AG09319 (cell line): ENCODE results near the gene ZNF451.
A peak's percentile ranks its signal among the peaks of the same experiment; 100 is the strongest.

ENCODE experiments used
- DNase-seq: peaks from one replicate; pipeline ENCODE4 v3.0.0-alpha.2; 2010; ENCODE audit warnings: low read depth; ENCODE audit errors: extremely low read depth
- TF ChIP-seq, protein P1 (sequence below): IDR thresholded peaks from 2 replicates; pipeline ENCODE4 v1.5.1; 2011; ENCODE audit warnings: low read depth, mild to moderate bottlenecking, inconsistent platforms, low read length, moderate library complexity

Gene ZNF451

DNA sequence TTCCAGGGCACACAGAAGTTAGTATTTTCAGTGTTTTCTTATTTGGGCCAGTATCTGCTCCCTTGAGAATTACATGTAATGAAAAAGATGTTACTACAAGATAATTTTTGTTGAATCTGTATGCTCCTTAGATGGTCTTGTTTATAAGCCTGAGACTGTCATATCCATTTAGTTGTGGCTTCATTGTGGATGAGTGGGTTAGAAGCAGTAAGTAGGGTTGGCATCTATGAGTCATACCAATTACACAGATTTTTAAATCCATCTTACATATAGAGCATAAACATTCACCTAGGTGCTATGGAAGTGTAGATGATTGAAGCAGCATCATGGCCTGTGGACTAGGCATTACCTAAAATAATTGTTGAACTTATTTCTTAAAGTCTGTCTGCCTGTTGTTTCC is 68.7 kb downstream of the ZNF451 start:
- TF ChIP-seq, protein P1, sequence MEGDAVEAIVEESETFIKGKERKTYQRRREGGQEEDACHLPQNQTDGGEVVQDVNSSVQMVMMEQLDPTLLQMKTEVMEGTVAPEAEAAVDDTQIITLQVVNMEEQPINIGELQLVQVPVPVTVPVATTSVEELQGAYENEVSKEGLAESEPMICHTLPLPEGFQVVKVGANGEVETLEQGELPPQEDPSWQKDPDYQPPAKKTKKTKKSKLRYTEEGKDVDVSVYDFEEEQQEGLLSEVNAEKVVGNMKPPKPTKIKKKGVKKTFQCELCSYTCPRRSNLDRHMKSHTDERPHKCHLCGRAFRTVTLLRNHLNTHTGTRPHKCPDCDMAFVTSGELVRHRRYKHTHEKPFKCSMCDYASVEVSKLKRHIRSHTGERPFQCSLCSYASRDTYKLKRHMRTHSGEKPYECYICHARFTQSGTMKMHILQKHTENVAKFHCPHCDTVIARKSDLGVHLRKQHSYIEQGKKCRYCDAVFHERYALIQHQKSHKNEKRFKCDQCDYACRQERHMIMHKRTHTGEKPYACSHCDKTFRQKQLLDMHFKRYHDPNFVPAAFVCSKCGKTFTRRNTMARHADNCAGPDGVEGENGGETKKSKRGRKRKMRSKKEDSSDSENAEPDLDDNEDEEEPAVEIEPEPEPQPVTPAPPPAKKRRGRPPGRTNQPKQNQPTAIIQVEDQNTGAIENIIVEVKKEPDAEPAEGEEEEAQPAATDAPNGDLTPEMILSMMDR = no peak
- no peak for DNase-seq

DNA sequence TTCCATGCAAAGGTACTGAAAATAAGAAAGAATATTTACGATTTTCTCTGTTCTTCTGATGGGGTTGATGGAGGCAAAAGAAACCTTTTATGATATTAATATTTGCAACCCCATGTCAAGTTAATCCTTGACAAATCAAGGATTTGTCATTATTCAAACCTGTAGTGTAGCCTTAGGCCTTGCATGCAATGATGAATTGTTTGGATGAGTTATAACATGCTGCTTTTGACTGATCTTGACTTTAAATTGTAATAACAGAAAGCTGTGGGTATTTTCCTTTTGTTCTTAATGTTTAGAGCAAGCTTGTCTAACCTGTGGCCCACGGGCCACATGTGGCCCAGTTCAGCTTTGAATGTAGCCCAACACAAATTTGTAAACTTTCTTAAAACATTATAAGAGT is 69.1 kb downstream of the ZNF451 start:
- TF ChIP-seq, protein P1 = no peak
- no peak for DNase-seq

- no peak for DNase-seq
Observed at GRCh38 chr6:57162028-57162427, 72.0 kb downstream of the ZNF451 start.

DNA sequence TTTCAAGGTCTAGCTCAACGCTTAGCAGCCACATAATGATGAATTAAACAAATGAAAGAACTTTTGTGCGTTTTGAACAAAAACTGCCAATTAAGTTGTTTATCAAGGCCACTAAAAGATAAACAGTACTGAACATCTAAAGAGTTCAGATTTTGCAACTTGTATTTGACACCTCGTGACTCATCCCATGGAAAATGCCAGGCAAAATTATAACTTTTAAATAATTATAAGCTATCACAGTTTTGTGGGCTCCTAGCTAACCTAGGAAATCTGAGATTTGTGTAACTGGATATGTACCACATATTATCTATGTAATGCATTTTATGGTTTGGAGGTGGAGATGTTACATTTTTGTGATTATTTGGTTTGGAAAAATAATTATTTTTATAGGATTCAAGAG is 72.5 kb downstream of the ZNF451 start:
- no peak for DNase-seq
- TF ChIP-seq, protein P1 = no peak

More at GRCh38 chr6:57162028-57162427, 72.0 kb downstream of the ZNF451 start:
- TF ChIP-seq, protein P1 = no peak

DNA sequence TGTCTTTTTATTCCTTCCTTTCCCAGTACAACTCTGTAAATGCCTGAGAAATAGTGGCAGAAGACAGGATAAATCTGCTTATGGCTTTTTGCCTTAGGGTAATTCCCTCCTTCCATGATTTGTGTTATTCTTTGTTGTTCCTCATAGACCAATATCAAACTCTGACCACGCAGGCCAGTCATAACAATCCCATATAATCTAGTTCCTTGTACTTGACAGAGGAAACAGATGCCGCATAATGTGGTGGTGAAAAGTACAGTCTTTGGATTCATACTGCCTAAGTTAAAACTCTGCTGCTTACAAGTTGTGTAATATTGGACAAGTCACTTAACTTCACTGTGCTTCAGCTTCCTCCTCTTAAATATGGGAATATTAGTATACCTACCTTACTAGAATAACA is 74.0 kb downstream of the ZNF451 start:
- DNase-seq = no peak
- TF ChIP-seq, protein P1 = no peak

DNA sequence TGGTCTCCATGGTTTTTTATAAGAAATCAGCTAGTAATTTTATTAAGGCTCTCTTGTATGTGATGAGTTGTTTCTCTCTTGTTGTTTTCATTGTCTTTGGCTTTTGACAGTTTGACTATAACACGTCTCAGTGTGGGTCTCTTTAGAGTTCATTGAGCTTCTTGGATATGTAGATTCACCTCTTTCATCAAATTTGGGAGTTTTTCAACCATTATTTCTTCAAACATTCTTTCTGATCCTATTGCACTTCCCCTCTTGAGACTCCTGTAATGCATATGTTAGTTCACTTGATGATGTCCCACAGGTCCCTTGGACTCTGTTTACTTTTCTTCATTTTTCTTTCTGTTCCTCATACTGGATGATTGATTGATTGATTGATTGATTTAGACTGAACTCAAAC is 75.1 kb downstream of the ZNF451 start:
- DNase-seq = no peak
- TF ChIP-seq, protein P1 = no peak

- TF ChIP-seq, protein P1 = no peak; the same call in none of the 2 replicates
- peak; percentile 75 for DNase-seq
Observed at GRCh38 chr6:57172136-57173055, 82.4 kb downstream of the ZNF451 start, which contains the start of gene BAG2. TSS of gene BAG2 (plus strand) at chr6:57172326. CDS start at chr6:57172698, 372 bp downstream.
